Activated B cell treated with CpG ODN at 0.5 μM for 24 hours (primary cell): Measurements from ENCODE around the gene BRME1. TPM values are rescaled to one million over a fixed set of nuclear protein-coding genes. Genes with fewer than 3 reads are reported as not detected.
A peak's percentile ranks its signal among the peaks of the same experiment; 100 is the strongest.
"Not testable (repeated sequence)": the region's sequence is repeated elsewhere in the genome, so short reads cannot be mapped to it uniquely, and the experiment has no call there.

ENCODE experiments used
- ATAC-seq: fragments of 200-7000 bp; cut with Tn5 transposase; one replicate; pipeline ENCODE4 v1.10.0; 2021; ENCODE audit warnings: low read depth, mild to moderate bottlenecking, moderate library complexity
- CTCF ChIA-PET: fragments of 350-600 bp; sonication (Branson Sonifier 250); formaldehyde crosslinking; loops from one replicate; lab custom pipeline; 2021; ENCODE audit warnings: antibody characterized with exemption; lab: Charles Lee
- POLR2A ChIA-PET: fragments of 350-600 bp; sonication (Branson Sonifier 250); formaldehyde crosslinking; loops from one replicate; lab custom pipeline; 2021; ENCODE audit warnings: antibody characterized with exemption; lab: Charles Lee
- DNase-seq: peaks from one replicate; pipeline ENCODE4 v3.0.0; 2022
- H3K27ac Mint-ChIP-seq: one replicate; pipeline ENCODE4 v1.8.0; 2020; ENCODE audit warnings: mixed read lengths
- H3K27me3 Mint-ChIP-seq: one replicate; pipeline ENCODE4 v1.8.0; 2021; ENCODE audit warnings: mixed read lengths
- H3K36me3 Mint-ChIP-seq: one replicate; pipeline ENCODE4 v1.8.0; 2021; ENCODE audit warnings: low read depth, mixed read lengths
- H3K4me1 Mint-ChIP-seq: one replicate; pipeline ENCODE4 v1.8.0; 2021; ENCODE audit warnings: mixed read lengths
- H3K4me3 Mint-ChIP-seq: one replicate; pipeline ENCODE4 v1.8.0; 2020; ENCODE audit warnings: mild to moderate bottlenecking, mixed read lengths
- H3K9me3 Mint-ChIP-seq: one replicate; pipeline ENCODE4 v1.8.0; 2020; ENCODE audit warnings: mixed read lengths
- intact Hi-C: fragments of 100-400 bp; cut with micrococcal nuclease; formaldehyde crosslinking; loops from one replicate; pipeline ENCODE4 v1.15.1; 2024
- total RNA-seq: library from RNA; stranded (reverse); gene quantifications from 2 replicates; pipeline ENCODE4 v1.2.3, GENCODE V29; 2022
- TF ChIP-seq, protein P1 (sequence below): fragments of 200-600 bp; IDR thresholded peaks from one replicate; pipeline ENCODE4 v1.8.0; 2022; ENCODE audit warnings: antibody characterized with exemption, mild to moderate bottlenecking

The BRME1 gene
- total RNA-seq, 1 donor from 2014 or later = 2.0 TPM

DNA sequence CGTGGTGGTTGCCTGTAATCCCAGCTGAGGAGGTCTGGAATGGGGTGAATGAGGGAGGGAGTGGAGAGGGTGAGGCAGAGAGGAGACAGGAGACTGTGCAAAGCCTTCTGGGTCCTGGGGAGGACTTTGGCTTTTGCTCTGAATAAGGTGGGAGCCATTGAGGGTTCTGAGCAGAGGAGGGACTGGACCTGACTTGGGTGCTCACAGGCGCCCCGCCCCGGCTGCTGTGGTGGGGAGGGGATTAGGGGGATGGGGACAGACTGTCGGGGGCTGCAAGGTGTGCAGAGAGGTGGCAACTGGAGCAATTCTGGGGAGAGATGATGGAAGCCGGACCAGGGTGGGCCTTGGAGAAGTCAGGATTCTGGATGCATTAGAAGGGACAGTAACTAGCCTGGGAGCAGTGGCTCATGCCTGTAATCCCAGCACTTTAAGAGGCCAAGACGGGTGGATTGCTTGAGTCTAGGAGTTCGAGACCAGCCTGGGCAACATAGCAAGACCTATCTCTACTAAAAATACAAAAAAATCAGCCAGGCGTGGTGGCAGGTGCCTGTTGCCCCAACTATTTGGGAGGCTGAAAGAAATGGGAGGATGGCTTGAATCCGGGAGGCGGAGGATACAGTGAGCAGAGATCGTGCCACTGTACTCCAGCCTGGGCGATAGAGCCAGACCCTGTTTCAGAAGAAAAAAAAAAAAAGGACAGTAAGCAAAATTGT lies 45.1 kb downstream of the BRME1 start:
- ChIA-PET CTCF (interaction anchor here (0.9 to 3.3 kb wide), 7 partner anchors 10 to 265 kb away, joined by 3 to 129 read pairs (median 18); partner anchors contain the start of gene C19orf53), POLR2A (interaction anchor here (0.6 to 4.1 kb wide), 13 partner anchors 9 to 226 kb away, joined by 3 to 61 read pairs (median 10); partner anchors contain the start of genes C19orf53 and ZSWIM4)
- H3K4me3 Mint-ChIP-seq = peak overlapping the region; percentile 91
- intact Hi-C loops = loop anchor here (1.0 to 5.0 kb wide), 5 partner anchors 22 to 884 kb away; no protein-coding TSS in a partner anchor
- peaks cover 18% of the 10 kb centered on the region for H3K27me3 Mint-ChIP-seq
- H3K27ac Mint-ChIP-seq = peak overlapping the region; percentile 80
- TF ChIP-seq, protein P1, sequence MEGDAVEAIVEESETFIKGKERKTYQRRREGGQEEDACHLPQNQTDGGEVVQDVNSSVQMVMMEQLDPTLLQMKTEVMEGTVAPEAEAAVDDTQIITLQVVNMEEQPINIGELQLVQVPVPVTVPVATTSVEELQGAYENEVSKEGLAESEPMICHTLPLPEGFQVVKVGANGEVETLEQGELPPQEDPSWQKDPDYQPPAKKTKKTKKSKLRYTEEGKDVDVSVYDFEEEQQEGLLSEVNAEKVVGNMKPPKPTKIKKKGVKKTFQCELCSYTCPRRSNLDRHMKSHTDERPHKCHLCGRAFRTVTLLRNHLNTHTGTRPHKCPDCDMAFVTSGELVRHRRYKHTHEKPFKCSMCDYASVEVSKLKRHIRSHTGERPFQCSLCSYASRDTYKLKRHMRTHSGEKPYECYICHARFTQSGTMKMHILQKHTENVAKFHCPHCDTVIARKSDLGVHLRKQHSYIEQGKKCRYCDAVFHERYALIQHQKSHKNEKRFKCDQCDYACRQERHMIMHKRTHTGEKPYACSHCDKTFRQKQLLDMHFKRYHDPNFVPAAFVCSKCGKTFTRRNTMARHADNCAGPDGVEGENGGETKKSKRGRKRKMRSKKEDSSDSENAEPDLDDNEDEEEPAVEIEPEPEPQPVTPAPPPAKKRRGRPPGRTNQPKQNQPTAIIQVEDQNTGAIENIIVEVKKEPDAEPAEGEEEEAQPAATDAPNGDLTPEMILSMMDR = no peak
- no peaks in the 10 kb centered on the region for H3K36me3 Mint-ChIP-seq
- peaks cover 24% of the 10 kb centered on the region for H3K4me1 Mint-ChIP-seq
- ATAC-seq (no peak), DNase-seq (peak; percentile 13)
- H3K9me3 Mint-ChIP-seq = no peaks in the 10 kb centered on the region

DNA sequence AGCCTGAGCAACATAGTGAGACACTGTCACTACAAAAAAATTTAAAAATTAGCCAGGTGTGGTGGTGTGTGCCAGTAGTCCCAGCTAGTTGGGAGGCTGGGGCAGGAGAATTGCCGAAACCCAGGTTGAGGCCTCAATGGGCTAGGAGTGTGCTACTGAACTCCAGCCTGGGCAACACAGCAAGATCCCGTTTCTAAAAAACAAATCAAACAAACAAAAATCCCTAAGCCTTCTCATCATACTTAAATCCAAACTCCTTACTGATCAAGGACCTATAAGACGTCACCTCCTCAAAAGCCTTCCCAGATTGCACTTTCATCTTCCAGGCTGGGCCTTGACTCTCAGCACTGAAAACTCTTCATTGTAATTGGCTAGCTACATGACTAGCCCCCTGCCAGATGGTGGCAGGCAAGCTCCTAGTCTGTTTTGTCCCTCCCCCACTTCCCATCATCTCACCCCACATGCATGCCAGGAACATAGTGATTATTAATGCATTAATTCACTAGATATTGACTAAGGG lies 46.5 kb downstream of the BRME1 start:
- Mint-ChIP-seq H3K27ac (peak overlapping the region; percentile 8), H3K4me1 (peaks cover 20% of the 10 kb centered on the region), H3K4me3 (no peak overlapping the region), H3K9me3 (no peaks in the 10 kb centered on the region), H3K27me3 (peaks cover 14% of the 10 kb centered on the region), H3K36me3 (no peaks in the 10 kb centered on the region)
- ChIA-PET POLR2A (interaction anchor here (0.7 to 1.5 kb wide), 5 partner anchors 10 to 85 kb away, joined by 3 to 5 read pairs (median 4); partner anchors contain the start of gene ZSWIM4), CTCF (interaction anchor here (0.9 to 1.9 kb wide), 2 partner anchors 23 to 75 kb away, joined by 3 to 5 read pairs; no protein-coding TSS in a partner anchor)
- ATAC-seq (no peak), DNase-seq (no peak)
- TF ChIP-seq, protein P1 = no peak
- intact Hi-C loops = no loop called here

DNA sequence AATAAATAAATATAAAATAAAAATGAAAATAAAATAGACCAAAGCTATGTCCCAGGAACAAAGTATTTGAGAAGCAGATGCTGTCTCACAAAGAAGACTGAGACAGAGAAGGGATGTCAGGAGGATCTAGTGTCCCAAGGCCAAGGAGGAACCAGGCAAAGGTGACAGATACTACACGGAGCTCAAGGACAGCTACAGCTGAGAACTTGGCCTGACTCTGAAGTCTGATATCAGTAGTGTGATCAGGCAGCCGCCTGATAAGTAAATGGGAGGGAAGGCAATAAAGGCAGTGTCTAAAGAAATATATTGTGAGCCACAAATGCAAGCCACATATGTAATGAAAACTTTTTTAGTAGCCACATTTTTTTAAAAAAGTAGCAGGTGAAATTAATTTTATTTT lies 49.4 kb downstream of the BRME1 start:
- no peak overlapping the region for H3K4me3 Mint-ChIP-seq
- ATAC-seq (no peak), DNase-seq (no peak)
- TF ChIP-seq, protein P1 = no peak
- peaks cover 11% of the 10 kb centered on the region for H3K4me1 Mint-ChIP-seq
- no peaks in the 10 kb centered on the region for H3K9me3 Mint-ChIP-seq
- intact Hi-C loops = no loop called here
- H3K36me3 Mint-ChIP-seq = no peaks in the 10 kb centered on the region
- H3K27me3 Mint-ChIP-seq = no peaks in the 10 kb centered on the region
- no peak overlapping the region for H3K27ac Mint-ChIP-seq
- POLR2A ChIA-PET = interaction anchor here (1.5 kb wide), 1 partner anchor 61 kb away, joined by 4 read pairs; the partner anchor contains the start of gene ZSWIM4
- CTCF ChIA-PET = interaction anchor here (1.4 kb wide), 1 partner anchor 72 kb away, joined by 3 read pairs; no protein-coding TSS in a partner anchor

DNA sequence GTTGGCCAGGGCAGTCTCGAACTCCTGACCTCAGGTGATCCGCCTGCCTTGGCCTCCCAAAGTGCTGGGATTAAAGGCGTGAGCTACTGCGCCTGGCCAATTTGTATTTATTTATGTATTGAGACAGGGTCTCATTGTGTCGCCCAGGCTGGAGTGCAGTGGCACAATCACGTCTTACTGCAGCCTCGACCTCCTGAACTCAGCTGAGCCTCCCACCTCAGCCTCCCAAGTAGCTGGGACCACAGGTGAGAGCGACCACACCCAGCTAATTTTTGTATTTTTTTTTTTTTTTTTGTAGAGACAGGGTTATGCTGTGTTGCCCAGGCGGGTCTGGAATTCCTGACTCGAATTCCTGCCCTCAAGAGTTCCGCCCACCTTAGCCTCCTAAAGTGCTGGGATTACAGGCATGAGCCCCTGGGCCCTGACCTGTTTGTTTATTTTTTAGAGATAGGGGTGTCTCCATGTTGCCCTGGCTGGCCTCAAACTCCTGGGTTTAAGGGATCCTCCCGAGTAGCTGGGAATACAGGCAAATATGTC lies 53.7 kb downstream of the BRME1 start:
- DNase-seq, H3K36me3 Mint-ChIP-seq, H3K27ac Mint-ChIP-seq, H3K27me3 Mint-ChIP-seq, ATAC-seq, intact Hi-C loops, H3K4me3 Mint-ChIP-seq, H3K9me3 Mint-ChIP-seq: not testable (repeated sequence)
- CTCF ChIA-PET = interaction anchor here (1.1 to 5.9 kb wide), 3 partner anchors 10 to 68 kb away, joined by 3 to 31 read pairs (median 3); no protein-coding TSS in a partner anchor
- H3K4me1 Mint-ChIP-seq = peaks cover 22% of the 10 kb centered on the region
- POLR2A ChIA-PET = interaction anchor here (0.5 to 4.5 kb wide), 6 partner anchors 8 to 67 kb away, joined by 3 to 35 read pairs (median 6); no protein-coding TSS in a partner anchor

DNA sequence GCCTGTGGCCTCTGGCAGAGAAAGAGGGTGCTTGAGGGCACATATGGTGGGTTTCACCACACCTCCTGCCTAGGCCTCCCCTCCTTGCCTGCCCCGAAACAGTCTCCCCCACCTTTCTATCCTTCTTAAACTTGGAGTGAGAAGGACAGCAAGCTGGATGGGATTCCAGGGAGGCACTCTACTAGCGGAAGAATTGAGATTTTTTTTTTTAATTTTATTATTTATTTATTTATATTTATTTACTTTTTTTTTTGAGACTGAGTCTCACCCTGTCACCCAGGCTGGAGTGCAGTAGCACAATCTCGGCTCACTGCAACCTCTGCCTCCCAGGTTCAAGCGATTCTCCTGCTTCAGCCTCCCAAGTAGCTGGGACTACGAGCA lies 54.2 kb downstream of the BRME1 start:
- Mint-ChIP-seq H3K4me1 (peaks cover 24% of the 10 kb centered on the region), H3K27ac (peak overlapping the region; percentile 12)
- not testable (repeated sequence) for ATAC-seq, H3K36me3 Mint-ChIP-seq, H3K4me3 Mint-ChIP-seq, H3K9me3 Mint-ChIP-seq, H3K27me3 Mint-ChIP-seq, DNase-seq
- ChIA-PET POLR2A (interaction anchor here (0.6 to 4.5 kb wide), 5 partner anchors 10 to 1658 kb away, joined by 4 to 35 read pairs (median 7); no protein-coding TSS in a partner anchor), CTCF (interaction anchor here (1.1 to 5.9 kb wide), 2 partner anchors 11 to 67 kb away, joined by 3 to 31 read pairs; no protein-coding TSS in a partner anchor)
- intact Hi-C loops = loop anchor here (1.0 kb wide), 1 partner anchor 11 kb away; no protein-coding TSS in a partner anchor
